Activated CD4-positive, CD25-positive, alpha-beta regulatory T cell treated with anti-CD3 and anti-CD28 coated beads, Interleukin-2, amount 50 U/mL, for 72 hours (primary cell): Measurements from ENCODE around the gene SYNJ2BP.

Source experiments
- DNase-seq: peaks from one replicate; pipeline ENCODE4 v3.0.0; 2021

SYNJ2BP gene

GRCh38 chr14:70391493-70392391 lies 25.1 kb downstream of the SYNJ2BP start:
- no peak for DNase-seq

- DNase-seq, result no peak
Observed at GRCh38 chr14:70382536-70382935, 34.4 kb downstream of the SYNJ2BP start.

GRCh38 chr14:70380824-70381223 lies 36.1 kb downstream of the SYNJ2BP start:
- no peak for DNase-seq

- no peak for DNase-seq
Observed at GRCh38 chr14:70378696-70379095, 38.2 kb downstream of the SYNJ2BP start.
